Astrocyte (in vitro differentiated cells and primary cell): ENCODE data around the gene HERC2.

ENCODE experiments used
- CTCF ChIP-seq: IDR thresholded peaks from 2 replicates; pipeline ENCODE4 v1.5.1; 2011; ENCODE audit warnings: low read depth, mild to moderate bottlenecking, inconsistent platforms, low read length, moderate library complexity; ENCODE audit not compliant: insufficient read depth
- EZH2 ChIP-seq: IDR thresholded peaks from 2 replicates; pipeline ENCODE4 v1.6.1; 2012; ENCODE audit warnings: mild to moderate bottlenecking, low read length, inconsistent platforms; ENCODE audit not compliant: insufficient read depth

DNA sequence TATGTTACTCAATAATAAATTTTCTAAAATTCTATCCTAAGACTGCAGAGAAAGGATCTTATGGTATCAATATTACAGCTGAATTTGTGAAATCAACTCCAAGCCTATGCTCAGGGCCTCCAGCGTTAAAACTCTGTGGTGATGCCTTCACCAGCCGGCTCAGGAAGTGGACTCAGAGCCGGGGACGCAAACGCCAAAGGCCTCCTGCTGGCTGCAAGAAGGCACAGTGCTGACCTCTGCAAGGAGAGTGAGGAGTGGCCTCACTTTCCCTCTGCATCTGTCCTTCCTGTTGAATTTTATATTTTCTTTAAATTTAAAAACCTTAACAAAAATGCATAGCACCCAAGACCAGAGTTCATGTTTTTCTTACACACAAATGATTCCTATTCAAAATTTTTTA is 48.5 kb downstream of the HERC2 start:
- TF ChIP-seq CTCF (peak; percentile 16), EZH2 (no peak)
